Measurements from ENCODE around the gene SYT15. TPM values are rescaled to one million over a fixed set of nuclear protein-coding genes. Genes with fewer than 3 reads are reported as not detected.
"Not testable (repeated sequence)": the region's sequence is repeated elsewhere in the genome, so short reads cannot be mapped to it uniquely, and the experiment has no call there.

The SYT15 gene
- total RNA-seq, 4 donors from 2014 or later = 0.31 to 2.7 (median 1.0) TPM

DNA sequence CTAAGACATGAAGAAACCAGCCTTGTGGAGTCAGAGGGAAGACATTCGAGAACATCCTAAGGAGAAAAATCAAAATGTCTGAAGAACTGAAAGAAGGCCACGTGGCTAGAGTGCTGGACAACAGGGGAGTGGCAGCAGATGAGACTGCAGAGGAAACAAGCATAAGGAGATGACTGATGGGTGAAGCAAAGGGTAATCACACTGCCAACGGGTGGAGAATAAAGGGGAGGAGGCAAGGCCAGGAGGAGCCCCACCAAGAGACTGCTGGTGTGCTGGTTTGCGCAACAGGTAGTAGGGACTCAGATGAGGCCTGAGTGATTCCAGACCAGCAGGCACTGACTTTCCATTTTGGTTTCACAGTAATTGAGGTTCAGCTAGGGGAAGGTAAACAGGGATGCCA, 38.2 kb downstream of the SYT15 start:
- H3K4me1 ChIP-seq; H3K27ac ChIP-seq; H3K4me3 ChIP-seq; H3K36me3 ChIP-seq; intact Hi-C loops (cut with DNase I); H3K9me3 ChIP-seq; DNase-seq; H3K27me3 ChIP-seq: not testable (repeated sequence)
- WGBS, 2 donors = 65 to 76% methylated on average over 3 of the region's 4 CpGs

DNA sequence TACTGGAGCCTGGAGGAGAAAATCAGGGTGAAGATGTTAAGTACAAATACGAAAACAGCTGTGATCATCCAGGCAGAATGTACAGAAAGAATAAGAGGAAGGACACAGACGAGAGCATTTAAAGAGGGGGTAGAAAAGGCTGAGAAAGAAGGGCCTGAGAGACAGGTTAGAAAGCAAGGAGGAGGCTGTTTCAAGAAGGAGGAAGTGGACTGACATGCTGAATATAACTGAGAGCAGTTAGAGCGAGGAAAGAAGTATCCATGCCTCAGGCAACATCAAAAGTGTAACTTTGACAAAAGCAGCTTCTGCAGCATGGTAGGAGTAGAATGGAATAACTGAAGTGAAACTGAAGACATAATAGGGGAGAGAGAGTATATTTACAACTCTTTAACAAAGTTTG, 39.0 kb downstream of the SYT15 start:
- H3K36me3 ChIP-seq; H3K27me3 ChIP-seq; H3K27ac ChIP-seq; H3K9me3 ChIP-seq; intact Hi-C loops (cut with DNase I); H3K4me1 ChIP-seq; DNase-seq; H3K4me3 ChIP-seq: not testable (repeated sequence)
- WGBS, 2 donors = 65 to 69% methylated on average over 3 of the region's 3 CpGs

DNA sequence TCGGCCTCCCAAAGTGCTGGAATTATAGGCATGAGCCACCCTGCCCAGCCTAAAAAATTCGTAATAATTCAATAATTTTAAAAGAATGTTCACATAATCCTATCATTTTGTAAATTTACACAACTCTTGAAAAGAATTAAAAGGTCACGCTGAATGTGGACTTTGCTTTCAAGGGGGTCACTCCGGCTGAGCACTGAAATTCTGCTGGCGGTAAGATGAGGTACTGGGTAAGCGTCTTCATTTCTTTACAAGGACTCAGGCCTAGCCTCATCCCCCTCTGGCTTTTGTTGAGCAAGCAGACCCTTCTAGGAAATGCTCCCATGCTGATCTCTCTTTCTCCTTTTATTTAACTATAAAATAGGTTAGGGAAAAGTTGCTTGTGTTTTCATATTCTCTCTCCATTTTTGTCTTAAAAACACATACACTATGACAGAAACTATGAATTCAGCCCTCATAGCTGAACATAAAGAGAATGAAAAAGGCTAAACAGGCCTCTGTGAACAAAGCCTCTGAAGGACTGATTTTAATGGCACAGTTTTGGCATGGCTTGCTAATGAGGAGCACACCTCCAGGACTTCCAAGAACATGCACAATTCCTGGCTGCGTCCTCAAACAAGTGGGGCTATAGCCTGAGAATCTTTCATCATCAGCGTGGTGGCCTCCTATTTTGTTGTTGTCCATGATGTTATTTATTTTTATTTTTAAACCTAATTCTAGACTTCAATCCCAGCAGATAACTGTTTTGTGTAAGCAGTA, 45.1 kb downstream of the SYT15 start:
- H3K9me3 ChIP-seq; H3K4me1 ChIP-seq; intact Hi-C loops (cut with DNase I); H3K27ac ChIP-seq; DNase-seq; H3K27me3 ChIP-seq; H3K4me3 ChIP-seq; H3K36me3 ChIP-seq: not testable (repeated sequence)
- no CpG with 5 or more reads among the region's 8 CpGs for WGBS, 2 donors

DNA sequence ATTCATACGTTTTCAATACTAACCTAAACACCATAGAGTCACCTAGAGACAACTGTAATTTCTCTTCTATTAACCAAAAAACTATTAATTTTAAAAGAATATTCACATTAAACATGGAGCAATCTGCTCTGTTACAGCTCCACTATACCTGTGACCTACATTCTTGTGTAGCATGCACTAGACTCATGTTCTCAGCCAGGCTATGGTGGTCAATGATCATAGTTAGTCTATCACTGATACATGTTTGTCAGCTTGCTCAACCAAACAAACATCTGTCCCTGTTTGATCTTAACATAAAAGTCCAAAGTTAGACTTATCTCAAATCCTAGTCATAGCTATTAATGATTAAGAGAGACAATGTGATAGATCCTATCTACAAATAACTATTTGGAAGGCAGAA, 50.9 kb downstream of the SYT15 start:
- no CpG with 5 or more reads among the region's 1 CpG for WGBS, 2 donors

DNA sequence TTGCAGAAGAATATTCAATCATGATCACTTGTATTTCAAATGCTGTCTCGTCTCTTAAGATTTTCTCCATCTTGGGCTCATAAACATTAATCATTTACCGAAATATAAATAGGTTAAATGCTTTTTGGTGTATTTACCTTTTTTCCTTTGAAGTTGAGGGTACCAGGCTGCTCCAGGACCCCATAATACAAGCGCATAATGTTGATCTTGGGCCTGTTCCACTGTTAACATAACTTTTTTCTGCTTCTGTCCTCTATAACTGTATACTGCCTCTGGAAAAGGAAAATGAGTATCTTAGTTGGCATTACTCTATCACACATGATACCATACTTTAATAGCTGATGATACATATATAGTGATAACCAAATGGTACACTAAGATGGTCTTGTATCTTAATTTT, 51.9 kb downstream of the SYT15 start:
- H3K4me3 ChIP-seq; DNase-seq; intact Hi-C loops (cut with DNase I); H3K36me3 ChIP-seq; H3K9me3 ChIP-seq; H3K27ac ChIP-seq; H3K4me1 ChIP-seq; H3K27me3 ChIP-seq: not testable (repeated sequence)
- WGBS, 2 donors = no CpG with 5 or more reads among the region's 3 CpGs

More for the DNA sequence above, 50.9 kb downstream of the SYT15 start:
- H3K4me1 ChIP-seq; H3K9me3 ChIP-seq; intact Hi-C loops (cut with DNase I); DNase-seq; H3K27ac ChIP-seq; H3K4me3 ChIP-seq; H3K27me3 ChIP-seq; H3K36me3 ChIP-seq: not testable (repeated sequence)

DNA sequence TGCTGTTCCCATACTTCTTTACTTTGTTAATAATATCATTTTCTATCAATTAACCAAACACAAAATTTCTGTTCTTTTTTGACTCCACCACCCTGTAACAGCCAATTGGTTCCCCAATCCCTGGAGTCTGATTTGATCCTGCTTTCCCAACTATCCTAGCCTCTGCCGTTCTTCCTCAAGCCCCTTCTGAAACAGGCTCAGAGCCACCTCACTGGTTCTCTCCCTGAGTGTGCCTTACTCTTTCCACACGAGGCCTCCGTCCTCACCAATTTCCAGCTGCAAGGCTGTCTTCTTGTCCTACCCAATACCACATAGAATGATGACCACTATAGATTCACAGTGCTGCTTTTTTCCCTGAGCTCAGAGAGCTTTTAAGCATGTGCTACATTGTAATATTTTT, 52.8 kb downstream of the SYT15 start:
- H3K27me3 ChIP-seq; H3K36me3 ChIP-seq; DNase-seq; H3K4me1 ChIP-seq; H3K27ac ChIP-seq; intact Hi-C loops (cut with DNase I); H3K4me3 ChIP-seq; H3K9me3 ChIP-seq: not testable (repeated sequence)
- WGBS, 2 donors = no CpG with 5 or more reads among the region's 3 CpGs

DNA sequence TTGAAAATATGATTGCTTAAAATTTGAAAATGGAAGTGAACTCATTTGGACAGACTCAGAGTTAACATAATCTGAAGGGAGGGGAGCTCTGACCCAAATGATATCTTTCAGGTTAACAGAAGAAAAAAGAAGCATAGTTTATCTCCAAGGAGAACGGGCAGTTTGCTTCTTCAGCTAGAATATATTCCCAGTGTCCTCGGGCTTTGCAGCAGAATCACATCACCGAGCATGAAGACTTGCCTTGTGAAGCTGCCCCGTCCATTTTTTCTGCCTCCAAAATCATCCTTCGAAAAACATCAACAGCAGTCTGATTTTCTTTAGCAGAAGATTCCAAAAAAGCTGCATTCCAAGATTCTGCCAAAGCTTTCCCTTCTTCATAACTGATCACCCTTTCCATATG, 55.8 kb downstream of the SYT15 start:
- peak overlapping the region in 2 of 4 donors; percentile 30 to 48 for H3K4me3 ChIP-seq
- H3K9me3 ChIP-seq; H3K36me3 ChIP-seq; H3K27me3 ChIP-seq; intact Hi-C loops (cut with DNase I); DNase-seq; H3K4me1 ChIP-seq: not testable (repeated sequence)
- 26 to 44% methylated on average over 3 to 5 of the region's 5 CpGs for WGBS, 2 donors
- peak overlapping the region in 1 of 4 donors; percentile 1 for H3K27ac ChIP-seq

DNA sequence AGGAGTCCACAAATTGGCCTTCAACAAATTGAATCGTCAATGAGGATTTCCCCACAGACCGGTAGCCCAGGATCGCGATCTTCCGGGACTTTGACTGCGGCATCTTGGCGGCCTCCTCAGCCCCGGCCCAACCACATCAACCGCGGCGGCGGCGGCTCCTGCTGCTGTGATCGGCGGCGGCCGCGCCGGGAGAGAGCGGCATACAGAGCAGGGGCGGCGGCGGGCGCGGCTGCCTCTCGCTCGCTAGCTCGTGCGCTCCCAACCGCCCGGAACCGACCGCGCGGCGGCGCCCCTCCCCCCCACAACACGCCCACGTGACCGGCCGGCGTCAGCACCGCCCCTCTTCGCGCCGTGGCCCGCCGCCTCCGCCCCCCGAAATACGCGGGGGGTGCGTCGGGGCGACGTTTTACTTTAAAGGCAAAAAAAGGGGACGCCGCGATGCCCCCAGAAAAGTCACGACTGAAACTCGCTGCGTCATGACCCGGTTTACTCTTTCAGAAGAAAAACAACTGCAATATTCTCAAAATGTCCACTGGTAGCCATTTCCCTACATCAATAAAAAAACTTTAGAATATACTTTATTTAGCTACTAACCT, 56.5 kb downstream of the SYT15 start:
- Histone ChIP-seq H3K4me3 (peak overlapping the region; percentile 19 to 60 (median 40)), H3K27ac (peak overlapping the region in 3 of 4 donors; percentile 52 to 71 (median 68))
- DNase-seq; H3K4me1 ChIP-seq; H3K36me3 ChIP-seq; intact Hi-C loops (cut with DNase I); H3K27me3 ChIP-seq; H3K9me3 ChIP-seq: not testable (repeated sequence)
- 0% methylated on average over 2 to 4 of the region's 63 CpGs for WGBS, 2 donors

DNA sequence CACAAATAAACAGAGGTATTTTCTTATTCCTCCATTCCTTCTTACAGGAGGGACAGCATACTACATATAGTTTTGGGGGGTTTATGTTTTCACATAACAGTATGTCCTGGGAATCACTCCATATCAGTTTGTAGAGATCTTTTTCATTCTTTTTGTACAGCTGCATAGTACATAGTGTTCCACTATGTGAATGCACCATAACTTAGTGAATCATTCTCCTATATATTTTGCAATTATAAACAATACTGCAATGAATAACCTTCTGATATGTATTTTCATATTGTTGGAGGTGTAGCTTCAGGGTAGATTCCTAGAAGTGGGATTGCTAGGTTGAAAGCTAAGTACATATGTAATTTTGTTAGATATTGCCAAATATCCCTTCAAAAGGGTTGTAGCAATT, 61.1 kb downstream of the SYT15 start:
- H3K4me1 ChIP-seq; DNase-seq; intact Hi-C loops (cut with DNase I); H3K4me3 ChIP-seq; H3K27me3 ChIP-seq; H3K27ac ChIP-seq; H3K36me3 ChIP-seq; H3K9me3 ChIP-seq: not testable (repeated sequence)

Other genes starting within 250 kb of the SYT15 start
- 100 to 1,000 TPM; 247 to 351 (median 300) TPM for gene ANXA8L1, start 203.4 kb upstream of the SYT15 start, total RNA-seq
- gene NPY4R, start 113.2 kb upstream of the SYT15 start, total RNA-seq = not detected
- gene GPRIN2, start 22.5 kb upstream of the SYT15 start, total RNA-seq = 1 to 10 TPM; 7.6 to 8.3 (median 8.1) TPM